NT2/D1 (cell line): Measurements from ENCODE around the gene DUSP2.

Experiments
- SUZ12 ChIP-seq: IDR thresholded peaks from 2 replicates; pipeline ENCODE4 v1.6.1; 2011; ENCODE audit not compliant: insufficient read length, insufficient read depth; ENCODE audit errors: extremely low read depth
- YY1 ChIP-seq: IDR thresholded peaks from 2 replicates; pipeline ENCODE4 v1.6.1; 2011; ENCODE audit not compliant: insufficient read length, insufficient read depth
- ZNF274 ChIP-seq: IDR thresholded peaks from 2 replicates; pipeline ENCODE4 v1.6.1; 2011; ENCODE audit warnings: mild to moderate bottlenecking, low read depth, low read length

- no peak for TF ChIP-seq ZNF274
- no peak for TF ChIP-seq YY1
- no peak for TF ChIP-seq SUZ12
These were observed 30.7 kb downstream of the DUSP2 start for GRCh38 chr2:96114546-96114902.
